Measurements from ENCODE around the gene PCCA.

DNA sequence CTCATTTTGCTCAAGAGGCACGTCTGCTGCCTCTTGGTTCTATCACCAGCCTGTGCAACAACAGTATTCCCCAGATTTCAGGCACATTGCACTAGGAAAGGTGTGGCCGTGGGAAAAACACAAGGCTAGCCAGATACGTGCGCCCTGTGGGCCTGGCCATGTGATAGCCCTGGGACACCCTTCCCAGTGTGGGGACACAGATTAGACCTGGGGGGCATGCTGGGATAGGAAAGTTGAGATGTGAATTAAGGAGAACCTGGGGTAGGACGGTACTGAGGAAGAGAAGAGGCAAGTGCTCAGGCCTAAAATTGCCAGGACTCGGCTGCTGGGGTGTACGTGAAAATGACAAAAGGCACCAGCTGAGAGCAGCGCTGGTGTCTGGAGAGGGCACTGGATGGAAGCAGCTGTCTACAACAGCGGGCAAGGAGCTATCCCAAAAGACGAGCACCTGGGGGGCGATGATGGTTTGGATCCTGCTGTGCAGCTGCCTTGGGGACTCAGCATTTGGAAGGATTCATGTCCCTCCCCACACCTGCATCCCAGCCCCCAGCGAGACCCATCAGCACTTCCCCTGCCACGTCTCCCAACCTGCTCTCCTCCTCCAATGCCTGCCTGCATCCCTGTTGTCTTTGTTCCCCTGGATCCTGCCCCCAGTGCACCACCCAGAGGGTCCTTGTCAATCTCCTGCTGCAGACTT lies 445.4 kb downstream of the PCCA start:
- TF ChIP-seq, protein P1, sequence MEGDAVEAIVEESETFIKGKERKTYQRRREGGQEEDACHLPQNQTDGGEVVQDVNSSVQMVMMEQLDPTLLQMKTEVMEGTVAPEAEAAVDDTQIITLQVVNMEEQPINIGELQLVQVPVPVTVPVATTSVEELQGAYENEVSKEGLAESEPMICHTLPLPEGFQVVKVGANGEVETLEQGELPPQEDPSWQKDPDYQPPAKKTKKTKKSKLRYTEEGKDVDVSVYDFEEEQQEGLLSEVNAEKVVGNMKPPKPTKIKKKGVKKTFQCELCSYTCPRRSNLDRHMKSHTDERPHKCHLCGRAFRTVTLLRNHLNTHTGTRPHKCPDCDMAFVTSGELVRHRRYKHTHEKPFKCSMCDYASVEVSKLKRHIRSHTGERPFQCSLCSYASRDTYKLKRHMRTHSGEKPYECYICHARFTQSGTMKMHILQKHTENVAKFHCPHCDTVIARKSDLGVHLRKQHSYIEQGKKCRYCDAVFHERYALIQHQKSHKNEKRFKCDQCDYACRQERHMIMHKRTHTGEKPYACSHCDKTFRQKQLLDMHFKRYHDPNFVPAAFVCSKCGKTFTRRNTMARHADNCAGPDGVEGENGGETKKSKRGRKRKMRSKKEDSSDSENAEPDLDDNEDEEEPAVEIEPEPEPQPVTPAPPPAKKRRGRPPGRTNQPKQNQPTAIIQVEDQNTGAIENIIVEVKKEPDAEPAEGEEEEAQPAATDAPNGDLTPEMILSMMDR (conservative IDR thresholded peaks at IDR 0.05 in 1 of 2, IDR thresholded peaks at IDR 0.05 in 1 of 2; ENCODE audit: low read depth in 1 of 2, low read length in 2 of 2) = no peak
- no peak for TF ChIP-seq EZH2 (IDR thresholded peaks at IDR 0.05; ENCODE audit: low read length, missing control alignments)
